Stimulated activated CD4-positive, alpha-beta T cell treated with anti-CD3 and anti-CD28 coated beads, Interleukin-2, amount 100 ng/mL, for 48 hours (primary cell): ENCODE data around the gene PARP15.
"Not testable (repeated sequence)": the region's sequence is repeated elsewhere in the genome, so short reads cannot be mapped to it uniquely, and the experiment has no call there.

ENCODE experiments used
- DNase-seq, 2 donors: peaks; one replicate each; pipeline ENCODE4 v3.0.0-alpha.2; 2020

PARP15 gene

GRCh38 chr3:122674339-122674738 lies 96.9 kb downstream of the PARP15 start:
- DNase-seq: no peak

DNA sequence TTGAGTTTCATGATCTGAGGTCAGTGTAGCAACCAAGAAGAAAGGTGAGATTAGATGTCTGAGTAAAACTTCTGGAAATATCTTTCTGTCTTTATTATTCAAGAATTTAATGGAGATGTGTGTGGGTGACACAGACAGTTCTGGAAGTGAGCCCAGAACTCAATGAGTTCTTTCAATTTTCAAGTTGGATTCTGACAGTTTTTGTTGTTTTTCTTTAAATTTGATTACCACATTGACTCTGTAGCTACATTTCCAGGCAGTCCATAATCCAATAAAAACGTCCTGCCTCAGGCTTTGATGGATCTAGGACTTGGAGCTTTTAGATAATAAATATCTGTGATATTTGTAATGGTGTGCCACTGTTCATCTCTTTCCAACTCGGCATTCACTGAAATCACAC lies 99.3 kb downstream of the PARP15 start:
- no peak for DNase-seq

DNA sequence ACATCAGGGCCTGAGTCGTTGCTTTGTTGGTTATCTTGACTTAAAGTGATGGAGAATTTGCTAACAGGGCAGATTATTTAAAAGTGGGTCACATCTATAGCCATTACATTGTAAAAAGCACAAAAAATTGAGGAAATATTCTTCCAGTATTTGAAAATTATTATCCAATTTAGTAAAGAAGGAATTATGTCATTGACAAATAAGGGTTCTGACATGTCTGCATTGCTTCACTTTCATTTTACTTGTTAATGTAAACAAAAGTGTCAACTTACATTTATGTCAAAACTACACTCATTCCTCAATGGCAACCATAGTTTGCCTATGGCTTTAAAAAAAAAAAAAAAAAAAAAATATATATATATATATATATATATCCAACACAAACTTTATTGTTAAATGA lies 99.8 kb downstream of the PARP15 start:
- no peak for DNase-seq

GRCh38 chr3:122678506-122678905 lies 101.1 kb downstream of the PARP15 start:
- no peak for DNase-seq

DNA sequence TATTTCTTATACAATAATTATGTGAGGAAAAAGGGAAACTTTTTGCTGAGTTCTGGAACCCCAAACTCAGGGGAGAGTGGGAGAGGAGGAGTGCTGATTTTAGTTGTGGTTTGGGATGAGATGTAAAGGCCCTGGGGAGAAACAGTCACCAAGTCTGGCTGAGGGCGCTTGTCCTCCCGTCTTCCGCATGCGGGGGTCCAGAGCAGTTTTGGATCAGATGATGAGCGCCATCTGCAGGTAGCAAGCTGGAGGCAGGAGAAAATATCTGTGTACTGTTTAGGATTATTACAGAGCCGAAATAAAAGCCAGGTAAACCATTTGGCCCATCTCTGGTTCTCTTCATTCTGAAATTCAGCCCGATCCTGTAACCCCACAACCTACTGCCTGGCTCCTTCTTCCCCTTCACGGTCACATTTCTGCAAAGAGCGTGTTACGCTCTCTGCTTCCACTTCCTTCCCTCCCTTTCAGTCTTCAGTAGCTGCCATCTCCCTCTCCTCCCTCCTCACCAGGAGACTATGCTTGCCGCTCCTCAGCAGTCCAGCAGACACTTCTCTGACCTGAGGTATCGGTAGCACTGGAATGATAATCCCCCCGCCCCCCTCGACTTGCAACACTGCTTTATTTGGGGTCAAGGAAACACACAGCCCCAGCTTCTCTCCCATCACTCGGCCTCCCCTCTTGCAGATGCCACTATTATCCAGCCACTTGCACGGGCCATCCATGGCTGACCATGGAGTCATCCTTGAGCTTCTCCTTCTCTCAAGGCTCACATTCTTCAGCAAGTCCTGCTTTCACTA lies 101.8 kb downstream of the PARP15 start:
- peak; percentile 81 to 82 for DNase-seq

GRCh38 chr3:122679882-122680474 lies 102.5 kb downstream of the PARP15 start:
- no peak for DNase-seq

DNA sequence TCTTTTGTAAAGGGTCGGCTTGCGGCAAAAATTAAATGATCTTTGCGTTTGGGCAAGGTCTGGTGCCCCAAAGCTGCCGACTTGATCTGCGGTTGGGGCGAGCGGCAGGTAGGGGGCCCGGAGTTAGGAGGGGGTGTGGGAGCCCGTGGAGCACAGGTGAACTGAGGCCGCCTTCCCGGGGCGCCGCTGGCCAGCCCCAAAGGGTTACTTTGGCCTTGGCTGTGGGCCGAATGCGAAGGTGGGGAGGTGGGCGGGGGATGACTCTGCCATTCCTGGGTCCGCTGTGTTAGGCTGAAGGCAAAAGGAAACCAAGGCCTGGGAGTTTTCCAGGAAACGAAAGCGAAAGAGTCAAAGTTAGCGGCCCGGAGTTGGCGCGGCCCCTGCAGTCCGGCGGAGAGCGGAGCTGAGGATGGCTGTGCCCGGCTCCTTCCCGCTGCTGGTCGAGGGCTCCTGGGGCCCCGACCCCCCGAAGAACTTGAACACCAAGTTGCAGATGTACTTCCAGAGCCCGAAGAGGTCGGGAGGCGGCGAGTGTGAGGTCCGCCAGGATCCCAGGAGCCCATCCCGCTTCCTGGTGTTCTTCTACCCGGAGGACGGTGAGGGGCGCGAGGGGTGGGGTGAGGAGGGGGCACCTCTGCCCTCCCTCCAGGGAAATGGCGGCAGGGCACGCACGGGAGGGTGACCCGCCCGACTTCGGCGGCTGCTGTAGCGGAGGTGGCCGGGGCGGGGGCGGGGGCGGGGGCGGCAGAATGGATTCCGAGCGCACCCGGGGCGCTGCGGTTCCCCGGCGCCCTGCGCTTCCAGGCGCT lies 103.2 kb downstream of the PARP15 start, which contains the start of gene PARP14:
TSS of gene PARP14 (plus strand) at position 365 of the 809 bp plus-strand sequence. CDS start at position 410, 45 bp downstream.
- peak; percentile 44 to 49 for DNase-seq

DNA sequence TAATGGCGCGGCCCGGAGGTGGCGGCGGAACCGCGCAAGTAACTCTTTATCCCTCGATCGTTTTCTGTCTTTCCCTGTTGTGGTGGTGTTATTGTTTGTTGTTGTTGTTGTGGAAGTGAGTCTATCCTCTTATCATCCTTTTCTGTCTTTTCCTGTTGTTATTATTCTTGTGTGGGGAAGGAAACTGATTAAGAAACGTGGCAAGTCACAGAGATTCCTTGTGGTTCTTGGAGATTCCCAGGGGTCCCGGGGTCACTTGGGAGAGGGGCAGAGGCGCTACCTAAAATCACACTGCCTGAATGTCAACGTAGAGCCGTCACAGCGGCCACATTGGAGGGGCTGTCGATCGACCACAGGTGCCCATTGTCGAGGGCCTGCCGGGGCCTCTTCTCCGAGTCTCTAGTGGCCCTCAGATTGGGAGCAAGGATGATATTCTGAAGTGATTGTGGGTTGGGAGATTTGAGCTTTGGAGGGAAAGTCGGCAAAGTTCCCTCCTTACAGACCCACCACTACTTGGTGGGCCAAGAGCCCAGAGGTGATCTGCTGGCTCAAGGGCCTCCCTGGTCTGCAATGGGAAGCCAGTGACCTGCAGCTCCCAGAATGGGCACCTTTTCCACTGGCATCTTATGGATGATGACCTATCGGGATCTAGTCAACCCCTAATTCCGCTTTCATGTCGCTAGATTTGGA lies 104.0 kb downstream of the PARP15 start:
- DNase-seq: no peak

DNA sequence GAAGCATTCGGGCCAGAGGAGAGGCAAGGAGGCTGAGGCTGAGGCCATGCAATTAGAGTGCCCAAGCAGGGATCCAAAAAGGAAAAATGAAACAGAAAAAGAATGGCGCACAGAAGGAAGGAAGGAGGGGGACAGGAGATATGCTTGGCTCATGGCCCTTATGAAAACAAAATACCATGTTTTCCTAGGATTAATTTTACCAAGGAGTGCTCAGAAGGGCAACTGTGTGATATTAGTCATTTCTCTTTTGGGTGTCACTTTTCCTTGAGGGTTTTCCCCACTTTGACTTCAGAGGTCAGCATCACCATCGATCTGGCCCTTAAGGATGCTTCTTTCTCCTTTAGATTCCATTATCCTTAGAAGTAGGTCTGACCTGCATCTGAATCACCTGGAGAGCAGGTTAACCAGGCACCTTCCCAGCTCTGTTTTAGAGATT lies 104.5 kb downstream of the PARP15 start:
- no peak for DNase-seq

- not testable (repeated sequence) for DNase-seq
Measured at GRCh38 chr3:122682778-122683411, 105.4 kb downstream of the PARP15 start.

DNA sequence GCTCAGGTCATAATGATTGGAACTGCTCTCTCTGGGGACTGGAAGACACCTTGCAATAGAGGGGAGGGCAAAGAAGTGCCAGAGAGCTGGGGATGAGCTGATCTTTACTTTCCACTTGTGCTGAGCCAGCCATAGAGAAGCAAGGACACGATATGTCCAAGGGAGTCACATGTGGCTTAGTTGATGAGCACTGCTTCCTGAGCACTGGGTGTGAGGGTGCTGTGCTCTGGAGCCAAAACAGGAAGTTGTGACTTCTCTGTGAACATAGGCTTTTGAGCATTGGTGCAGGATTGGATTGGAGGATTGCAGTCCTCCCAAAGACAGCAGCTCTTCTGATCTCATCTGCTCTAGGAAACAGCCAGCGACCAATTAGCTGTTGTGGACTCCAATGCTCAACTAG lies 109.8 kb downstream of the PARP15 start:
- DNase-seq: no peak
